GM12891 (cell line): ENCODE measurements around the gene PTPRU.

Source experiments
- POLR2A ChIP-seq: IDR thresholded peaks from 2 replicates; pipeline ENCODE4 v1.6.1; 2011; ENCODE audit warnings: low read depth, low read length, control low read depth
- SPI1 ChIP-seq: IDR thresholded peaks from 2 replicates; pipeline ENCODE4 v1.6.1; 2011; ENCODE audit warnings: low read depth, low read length, control low read depth

DNA sequence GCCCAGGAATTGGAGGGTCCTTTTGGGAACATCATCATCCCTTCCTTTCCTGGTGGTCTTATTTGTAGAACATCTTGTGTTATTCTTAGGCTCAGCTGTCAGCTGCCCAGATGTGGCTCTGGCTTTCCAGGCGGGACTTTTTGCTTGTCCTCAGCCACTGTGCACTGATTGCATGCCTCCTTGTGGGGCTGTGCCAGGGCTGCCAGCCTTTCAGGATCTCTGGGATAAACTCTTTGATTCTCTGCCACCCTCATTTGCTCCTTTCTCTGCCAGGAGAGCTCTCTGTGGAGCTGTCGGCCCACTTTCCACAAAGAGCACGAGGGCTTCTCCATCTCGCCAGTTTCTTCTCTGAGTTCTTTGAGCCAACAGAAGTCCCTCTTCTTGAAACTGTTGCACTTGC, 63.1 kb downstream of the PTPRU start:
- TF ChIP-seq SPI1 = no peak
- TF ChIP-seq POLR2A = no peak
